ENCODE data around the gene TRIP13.
"Not testable (repeated sequence)": the region's sequence is repeated elsewhere in the genome, so short reads cannot be mapped to it uniquely, and the experiment has no call there.

TRIP13 gene

DNA sequence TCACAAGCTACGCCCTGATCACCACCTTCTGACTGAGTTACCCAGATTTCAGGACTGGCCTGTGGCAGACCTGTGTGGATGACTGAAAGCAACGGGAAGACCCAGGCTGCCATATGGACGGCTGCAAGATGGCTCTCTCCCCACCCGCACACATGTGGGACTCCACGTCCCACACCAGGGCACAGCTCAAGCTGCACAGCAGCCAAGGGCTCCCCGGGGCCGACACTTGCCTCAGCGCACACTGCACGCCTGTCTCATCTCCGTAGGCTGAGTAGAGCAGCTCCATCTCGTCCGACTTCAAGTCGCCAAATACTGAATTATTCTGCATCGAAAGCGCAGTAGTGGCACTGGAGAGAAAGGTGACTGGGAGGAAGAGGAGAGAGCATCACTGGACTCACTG, 14.6 kb upstream of the TRIP13 start:
- peaks cover 80% of the 10 kb centered on the region for H3K36me3 ChIP-seq (ENCODE audit: control insufficient read depth, insufficient read depth, low read length)
- no peaks in the 10 kb centered on the region for H3K4me1 ChIP-seq (ENCODE audit: control insufficient read depth, insufficient read depth, low read length)
- no peaks in the 10 kb centered on the region for H3K27me3 ChIP-seq (ENCODE audit: control insufficient read depth, insufficient read depth, low read length)
- H3K9me3 ChIP-seq (ENCODE audit: control insufficient read depth, insufficient read depth, low read length), result no peaks in the 10 kb centered on the region
- no peak overlapping the region for H3K27ac ChIP-seq (ENCODE audit: low read depth, low read length)
- no peak overlapping the region for H3K4me3 ChIP-seq (ENCODE audit: low read depth, low read length)
- H3K9ac ChIP-seq (ENCODE audit: low read depth, low read length), result no peak overlapping the region

DNA sequence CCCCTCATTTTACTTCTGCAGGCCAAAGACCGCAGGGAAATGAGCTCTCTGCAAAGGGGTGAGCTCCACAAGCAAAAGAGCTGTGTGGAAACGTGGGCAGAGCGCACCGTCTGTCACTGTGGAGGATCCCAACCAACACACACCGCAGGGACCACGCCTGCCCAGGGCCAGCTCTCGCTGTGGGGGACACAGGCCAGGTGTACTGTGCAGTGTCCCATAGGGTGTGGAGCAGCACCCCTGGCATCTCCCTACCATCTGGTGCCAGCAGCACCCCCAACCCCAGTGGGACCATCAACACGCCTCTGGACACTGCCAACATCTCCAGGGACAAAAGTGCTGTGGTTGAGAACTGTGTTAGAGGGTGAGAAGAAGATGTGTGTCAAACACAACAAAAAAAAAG, 14.0 kb upstream of the TRIP13 start:
- H3K36me3 ChIP-seq (ENCODE audit: control insufficient read depth, insufficient read depth, low read length), result peaks cover 80% of the 10 kb centered on the region
- H3K4me1 ChIP-seq (ENCODE audit: control insufficient read depth, insufficient read depth, low read length); H3K9me3 ChIP-seq (ENCODE audit: control insufficient read depth, insufficient read depth, low read length); H3K4me3 ChIP-seq (ENCODE audit: low read depth, low read length); H3K9ac ChIP-seq (ENCODE audit: low read depth, low read length); H3K27ac ChIP-seq (ENCODE audit: low read depth, low read length); H3K27me3 ChIP-seq (ENCODE audit: control insufficient read depth, insufficient read depth, low read length): not testable (repeated sequence)

DNA sequence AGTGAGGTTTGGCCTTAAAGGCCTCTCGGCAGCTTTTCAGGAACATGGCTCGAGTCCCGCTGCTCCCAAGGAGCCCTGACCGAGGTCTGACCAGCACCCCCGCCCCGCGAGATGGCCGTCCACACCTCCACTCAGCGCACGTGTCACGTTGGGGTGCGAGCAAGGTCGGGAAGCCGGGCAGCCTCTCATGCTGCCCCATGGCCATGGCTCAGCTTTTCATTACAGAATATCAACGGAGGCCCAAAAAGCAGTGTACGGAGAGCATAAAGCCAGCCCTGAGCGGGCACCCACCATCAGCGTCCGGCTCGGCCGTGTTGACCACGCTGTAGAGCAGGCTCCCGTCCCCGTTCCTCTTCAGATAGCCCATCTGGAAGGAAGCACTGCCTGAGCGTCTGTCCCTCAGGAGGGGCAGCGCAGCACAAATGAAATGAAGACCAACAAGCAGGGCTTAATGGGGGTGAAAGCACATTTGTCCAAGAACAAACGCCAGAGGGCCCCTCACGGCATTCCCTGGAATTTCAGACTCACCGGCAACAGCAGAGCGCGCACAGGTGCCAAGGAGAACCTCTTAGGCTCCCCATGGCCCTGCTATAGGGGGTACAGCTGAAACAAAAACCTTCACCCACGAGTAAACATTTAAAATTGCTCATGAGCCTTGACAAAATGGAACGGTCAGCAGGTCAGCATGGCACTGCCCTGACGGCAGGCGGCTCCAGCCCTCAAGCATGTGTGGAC, 11.7 kb upstream of the TRIP13 start:
- Histone ChIP-seq H3K4me1 (ENCODE audit: control insufficient read depth, insufficient read depth, low read length) (no peaks in the 10 kb centered on the region), H3K9me3 (ENCODE audit: control insufficient read depth, insufficient read depth, low read length) (no peaks in the 10 kb centered on the region), H3K36me3 (ENCODE audit: control insufficient read depth, insufficient read depth, low read length) (peaks cover 80% of the 10 kb centered on the region), H3K27ac (ENCODE audit: low read depth, low read length) (no peak overlapping the region), H3K27me3 (ENCODE audit: control insufficient read depth, insufficient read depth, low read length) (no peaks in the 10 kb centered on the region), H3K9ac (ENCODE audit: low read depth, low read length) (no peak overlapping the region), H3K4me3 (ENCODE audit: low read depth, low read length) (no peak overlapping the region)

DNA sequence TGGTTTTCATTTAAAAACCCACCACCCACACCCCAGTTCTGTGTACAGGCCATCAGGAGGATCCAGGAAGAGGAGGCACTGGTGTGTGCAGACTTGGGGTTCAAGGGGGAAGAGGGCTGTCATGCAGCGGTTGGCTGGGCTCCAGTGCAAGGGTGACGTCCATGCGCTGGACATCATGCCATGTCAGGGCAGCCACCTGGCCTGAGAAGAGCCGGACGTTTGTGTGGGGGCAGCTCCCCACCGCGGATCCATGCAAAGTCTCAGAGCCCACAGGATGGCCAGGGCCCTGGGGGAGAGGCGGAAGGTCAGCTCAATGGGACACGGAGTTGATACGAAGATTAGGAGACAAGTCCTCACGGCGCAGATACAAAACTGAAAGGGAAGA, 11.1 kb upstream of the TRIP13 start:
- Histone ChIP-seq H3K9me3 (ENCODE audit: control insufficient read depth, insufficient read depth, low read length) (no peaks in the 10 kb centered on the region), H3K27me3 (ENCODE audit: control insufficient read depth, insufficient read depth, low read length) (no peaks in the 10 kb centered on the region), H3K36me3 (ENCODE audit: control insufficient read depth, insufficient read depth, low read length) (peaks cover 80% of the 10 kb centered on the region), H3K4me1 (ENCODE audit: control insufficient read depth, insufficient read depth, low read length) (no peaks in the 10 kb centered on the region), H3K9ac (ENCODE audit: low read depth, low read length) (no peak overlapping the region), H3K27ac (ENCODE audit: low read depth, low read length) (no peak overlapping the region), H3K4me3 (ENCODE audit: low read depth, low read length) (no peak overlapping the region)

DNA sequence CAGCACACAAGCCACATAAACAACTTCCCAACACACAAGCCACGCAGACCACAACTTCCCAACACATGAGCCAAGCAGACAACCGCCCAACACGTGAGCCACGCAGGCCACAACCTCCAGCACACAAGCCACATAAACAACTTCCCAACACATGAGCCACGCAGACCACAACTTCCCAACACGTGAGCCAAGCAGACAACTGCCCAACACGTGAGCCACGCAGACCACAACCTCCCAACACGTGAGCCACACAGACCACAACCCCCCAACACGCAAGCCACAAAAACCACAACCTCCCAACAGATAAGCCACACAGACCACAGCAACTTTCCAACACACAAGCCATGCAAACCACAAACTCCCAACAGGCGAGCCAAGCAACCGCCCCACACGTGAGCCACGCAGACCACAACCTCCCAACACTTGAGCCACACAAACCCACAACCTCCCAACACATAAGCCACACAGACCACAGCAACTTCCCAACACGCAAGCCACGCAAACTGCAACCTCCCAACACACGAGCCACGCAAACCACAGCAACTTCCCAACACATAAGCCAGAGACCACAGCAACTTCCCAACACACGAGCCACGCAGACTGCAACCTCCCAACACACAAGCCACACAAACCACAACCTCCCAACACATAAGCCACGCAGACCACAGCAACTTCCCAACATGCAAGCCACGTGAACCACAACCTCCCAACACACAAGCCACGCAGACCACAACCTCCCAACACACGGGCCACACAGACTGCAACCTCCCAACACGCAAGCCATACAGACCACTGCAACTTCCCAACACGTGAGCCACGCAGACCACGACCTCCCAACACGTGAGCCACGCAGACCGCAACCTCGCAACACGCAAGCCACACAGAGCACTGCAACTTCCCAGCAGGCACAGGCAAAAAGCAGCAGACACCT, 10.2 kb upstream of the TRIP13 start:
- H3K27ac ChIP-seq (ENCODE audit: low read depth, low read length), result no peak overlapping the region
- no peaks in the 10 kb centered on the region for H3K9me3 ChIP-seq (ENCODE audit: control insufficient read depth, insufficient read depth, low read length)
- H3K4me1 ChIP-seq (ENCODE audit: control insufficient read depth, insufficient read depth, low read length), result no peaks in the 10 kb centered on the region
- H3K27me3 ChIP-seq (ENCODE audit: control insufficient read depth, insufficient read depth, low read length), result no peaks in the 10 kb centered on the region
- H3K9ac ChIP-seq (ENCODE audit: low read depth, low read length), result no peak overlapping the region
- H3K36me3 ChIP-seq (ENCODE audit: control insufficient read depth, insufficient read depth, low read length), result peaks cover 80% of the 10 kb centered on the region
- no peak overlapping the region for H3K4me3 ChIP-seq (ENCODE audit: low read depth, low read length)

DNA sequence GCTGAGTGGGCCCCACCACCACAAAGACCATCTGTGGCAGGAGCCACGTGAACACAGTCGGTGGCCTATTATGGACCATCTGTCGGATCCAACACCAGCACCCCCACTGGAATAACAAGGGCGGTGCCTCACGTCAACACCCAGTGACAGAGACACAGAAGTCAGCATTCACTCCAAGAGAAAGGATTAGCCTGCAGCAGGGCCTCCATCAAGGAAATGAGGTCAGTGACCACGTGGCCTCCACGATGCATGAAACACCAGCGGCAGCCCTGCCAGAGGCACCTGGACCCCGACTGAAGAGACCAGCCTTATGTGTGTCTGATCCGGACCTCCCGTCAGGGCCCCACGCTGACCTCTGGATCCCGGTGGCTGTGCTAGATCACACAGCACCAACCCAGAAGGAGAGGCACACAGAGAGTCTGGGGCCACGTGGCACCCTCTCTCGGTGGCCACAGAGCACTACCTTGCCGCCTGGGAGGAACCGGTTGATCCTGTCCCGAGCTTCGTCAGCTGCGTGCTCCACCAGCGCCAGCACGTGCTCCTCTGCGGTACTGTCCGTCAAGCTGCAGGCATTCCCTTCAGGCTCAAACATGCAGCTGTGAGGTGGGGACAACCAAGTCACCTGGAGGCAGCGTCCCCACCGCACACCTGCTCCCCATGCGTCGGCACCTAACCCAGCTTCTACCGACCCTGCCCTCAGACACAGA, 9.1 kb upstream of the TRIP13 start:
- no peaks in the 10 kb centered on the region for H3K27me3 ChIP-seq (ENCODE audit: control insufficient read depth, insufficient read depth, low read length)
- H3K27ac ChIP-seq (ENCODE audit: low read depth, low read length), result no peak overlapping the region
- H3K4me3 ChIP-seq (ENCODE audit: low read depth, low read length), result no peak overlapping the region
- no peaks in the 10 kb centered on the region for H3K4me1 ChIP-seq (ENCODE audit: control insufficient read depth, insufficient read depth, low read length)
- no peak overlapping the region for H3K9ac ChIP-seq (ENCODE audit: low read depth, low read length)
- no peaks in the 10 kb centered on the region for H3K9me3 ChIP-seq (ENCODE audit: control insufficient read depth, insufficient read depth, low read length)
- H3K36me3 ChIP-seq (ENCODE audit: control insufficient read depth, insufficient read depth, low read length), result peaks cover 83% of the 10 kb centered on the region

DNA sequence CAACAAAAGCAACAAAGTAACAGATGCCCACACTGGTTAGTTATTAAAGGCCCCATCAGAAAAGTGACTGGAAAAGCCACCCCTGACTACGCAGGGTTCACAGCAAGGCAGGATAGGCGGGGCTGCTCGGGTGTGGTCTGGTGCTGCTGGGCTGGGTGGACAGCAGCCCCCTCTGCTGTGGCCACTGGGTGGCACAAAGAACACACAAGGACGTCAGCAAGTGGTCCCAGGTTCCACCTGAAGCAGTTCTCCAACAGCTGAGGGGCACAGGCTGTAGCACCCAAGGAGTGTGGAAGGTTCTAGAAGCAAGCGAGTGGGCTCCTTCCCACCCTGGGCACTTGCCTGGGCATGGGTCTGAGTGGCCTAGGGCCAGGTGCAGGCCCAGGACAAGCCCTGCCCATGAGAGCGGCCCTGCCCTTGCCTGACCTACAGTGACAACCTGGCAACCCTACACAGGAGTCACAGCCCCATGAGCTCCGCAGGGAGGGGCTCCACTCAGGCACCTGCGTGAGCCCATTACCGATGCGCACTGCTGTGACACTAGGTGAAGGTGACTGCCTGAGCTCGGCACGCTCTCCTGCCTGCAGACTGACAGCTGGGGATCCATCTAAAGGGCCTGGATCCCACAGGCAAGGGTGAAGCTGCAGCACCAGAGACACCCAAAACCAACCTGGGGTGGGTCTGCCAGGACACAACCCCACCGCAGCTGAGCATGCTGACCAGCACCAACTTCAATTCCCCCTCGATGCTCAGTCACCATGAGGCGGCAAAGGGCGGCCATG, 8.1 kb upstream of the TRIP13 start:
- Histone ChIP-seq H3K27me3 (ENCODE audit: control insufficient read depth, insufficient read depth, low read length) (no peaks in the 10 kb centered on the region), H3K36me3 (ENCODE audit: control insufficient read depth, insufficient read depth, low read length) (peaks cover 92% of the 10 kb centered on the region), H3K27ac (ENCODE audit: low read depth, low read length) (no peak overlapping the region), H3K4me3 (ENCODE audit: low read depth, low read length) (no peak overlapping the region), H3K4me1 (ENCODE audit: control insufficient read depth, insufficient read depth, low read length) (no peaks in the 10 kb centered on the region), H3K9me3 (ENCODE audit: control insufficient read depth, insufficient read depth, low read length) (no peaks in the 10 kb centered on the region), H3K9ac (ENCODE audit: low read depth, low read length) (no peak overlapping the region)

DNA sequence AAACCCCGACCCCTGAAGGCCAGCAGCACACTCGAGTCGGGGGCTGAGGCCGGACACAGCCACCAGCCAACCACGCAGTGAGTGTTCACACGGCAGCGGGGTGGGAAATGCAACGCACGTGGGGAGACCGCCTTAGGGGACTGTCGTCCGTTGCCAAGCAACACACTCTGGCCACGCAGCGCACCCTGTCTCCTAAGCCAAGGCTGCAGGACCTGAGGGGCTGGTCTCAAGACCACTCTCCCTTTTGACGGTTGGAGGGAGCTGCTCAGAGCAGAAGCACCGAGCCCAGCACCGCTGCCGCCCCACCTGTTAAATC, 7.6 kb upstream of the TRIP13 start:
- Histone ChIP-seq H3K4me3 (ENCODE audit: low read depth, low read length) (no peak overlapping the region), H3K27me3 (ENCODE audit: control insufficient read depth, insufficient read depth, low read length) (no peaks in the 10 kb centered on the region), H3K27ac (ENCODE audit: low read depth, low read length) (no peak overlapping the region), H3K9me3 (ENCODE audit: control insufficient read depth, insufficient read depth, low read length) (no peaks in the 10 kb centered on the region), H3K36me3 (ENCODE audit: control insufficient read depth, insufficient read depth, low read length) (peaks cover 98% of the 10 kb centered on the region), H3K9ac (ENCODE audit: low read depth, low read length) (no peak overlapping the region), H3K4me1 (ENCODE audit: control insufficient read depth, insufficient read depth, low read length) (no peaks in the 10 kb centered on the region)

DNA sequence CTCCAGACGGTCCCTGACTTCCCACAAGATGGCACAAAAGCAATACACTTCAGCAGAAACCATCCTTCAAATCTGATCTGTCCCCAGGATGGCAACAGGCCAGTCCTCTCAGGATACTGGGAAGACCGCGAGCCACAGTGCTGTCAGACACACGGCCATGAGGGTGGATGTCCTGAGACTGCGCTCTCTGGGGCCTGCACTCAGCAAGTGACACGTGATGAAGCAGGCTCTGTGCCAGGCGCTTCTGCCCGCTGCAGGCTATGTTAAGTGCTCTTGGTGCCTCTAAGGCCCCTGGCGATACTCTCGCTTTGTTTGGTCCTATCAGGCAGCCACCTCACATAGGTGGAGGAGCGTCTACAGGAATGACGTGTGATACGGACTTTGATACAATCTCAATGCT, 7.2 kb upstream of the TRIP13 start:
- peaks cover 100% of the 10 kb centered on the region for H3K36me3 ChIP-seq (ENCODE audit: control insufficient read depth, insufficient read depth, low read length)
- no peak overlapping the region for H3K9ac ChIP-seq (ENCODE audit: low read depth, low read length)
- no peaks in the 10 kb centered on the region for H3K4me1 ChIP-seq (ENCODE audit: control insufficient read depth, insufficient read depth, low read length)
- H3K9me3 ChIP-seq (ENCODE audit: control insufficient read depth, insufficient read depth, low read length), result no peaks in the 10 kb centered on the region
- H3K4me3 ChIP-seq (ENCODE audit: low read depth, low read length), result no peak overlapping the region
- H3K27ac ChIP-seq (ENCODE audit: low read depth, low read length), result no peak overlapping the region
- no peaks in the 10 kb centered on the region for H3K27me3 ChIP-seq (ENCODE audit: control insufficient read depth, insufficient read depth, low read length)

DNA sequence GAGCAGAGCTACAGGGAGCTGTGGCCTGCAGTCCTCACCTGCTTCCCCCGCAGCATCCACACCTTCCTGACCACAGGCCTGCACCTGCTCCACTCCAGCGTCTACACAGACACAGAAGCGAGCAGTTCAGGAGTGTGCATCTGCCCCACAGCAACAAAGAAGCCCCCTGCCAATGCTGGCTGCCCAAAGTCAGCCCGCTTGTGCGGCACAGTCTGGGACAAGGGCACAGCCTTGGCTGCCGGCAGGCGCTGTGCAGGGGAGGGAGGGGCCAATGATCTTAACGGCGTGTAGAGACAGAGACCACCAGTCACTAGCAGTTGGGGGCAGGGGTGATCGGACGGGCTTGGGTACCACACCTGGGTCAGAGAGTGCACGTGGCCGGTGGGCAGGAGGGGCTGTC, 6.6 kb upstream of the TRIP13 start:
- no peaks in the 10 kb centered on the region for H3K27me3 ChIP-seq (ENCODE audit: control insufficient read depth, insufficient read depth, low read length)
- no peaks in the 10 kb centered on the region for H3K4me1 ChIP-seq (ENCODE audit: control insufficient read depth, insufficient read depth, low read length)
- peaks cover 100% of the 10 kb centered on the region for H3K36me3 ChIP-seq (ENCODE audit: control insufficient read depth, insufficient read depth, low read length)
- H3K9ac ChIP-seq (ENCODE audit: low read depth, low read length), result no peak overlapping the region
- H3K4me3 ChIP-seq (ENCODE audit: low read depth, low read length), result no peak overlapping the region
- no peaks in the 10 kb centered on the region for H3K9me3 ChIP-seq (ENCODE audit: control insufficient read depth, insufficient read depth, low read length)
- H3K27ac ChIP-seq (ENCODE audit: low read depth, low read length), result no peak overlapping the region

Data from HUES48 (cell line).